ENCODE data around the gene ZNF611.
"Not testable (repeated sequence)": the region's sequence is repeated elsewhere in the genome, so short reads cannot be mapped to it uniquely, and the experiment has no call there.

DNA sequence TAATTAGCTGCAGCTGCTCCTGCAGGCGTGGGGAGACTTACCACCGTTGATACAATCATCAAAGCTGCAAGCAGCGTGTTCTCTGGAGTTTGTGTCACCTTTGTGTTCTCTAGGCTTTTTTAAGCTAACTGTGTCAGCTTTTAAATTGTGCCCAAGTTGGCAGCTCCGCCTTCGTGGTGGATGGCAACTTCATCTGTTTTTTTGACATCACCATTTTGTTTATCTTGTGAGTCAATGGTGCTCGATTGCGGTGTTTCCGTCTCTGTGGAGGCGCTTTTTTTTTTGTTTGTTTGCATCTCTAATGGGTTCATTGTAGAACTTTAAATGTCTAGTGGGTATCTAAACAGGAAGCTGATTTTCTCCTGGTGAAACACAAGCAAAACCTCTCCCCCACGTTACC, 11.1 kb upstream of the ZNF611 start:
- not testable (repeated sequence) for TF ChIP-seq POLR2AphosphoS5 (IDR thresholded peaks at IDR 0.05; ENCODE audit: low read depth, low read length); EZH2phosphoT487 (IDR thresholded peaks at IDR 0.05; ENCODE audit: borderline replicate concordance, low read depth); FOSL2 (IDR thresholded peaks at IDR 0.05; ENCODE audit: borderline replicate concordance, low read depth); TAF1 (IDR thresholded peaks at IDR 0.05; ENCODE audit: borderline replicate concordance, low read depth, low read length); EP300 (IDR thresholded peaks at IDR 0.05; ENCODE audit: borderline replicate concordance in 1 of 2, low read depth in 1 of 2, low read length in 1 of 2)
- TF ChIP-seq, protein P1, sequence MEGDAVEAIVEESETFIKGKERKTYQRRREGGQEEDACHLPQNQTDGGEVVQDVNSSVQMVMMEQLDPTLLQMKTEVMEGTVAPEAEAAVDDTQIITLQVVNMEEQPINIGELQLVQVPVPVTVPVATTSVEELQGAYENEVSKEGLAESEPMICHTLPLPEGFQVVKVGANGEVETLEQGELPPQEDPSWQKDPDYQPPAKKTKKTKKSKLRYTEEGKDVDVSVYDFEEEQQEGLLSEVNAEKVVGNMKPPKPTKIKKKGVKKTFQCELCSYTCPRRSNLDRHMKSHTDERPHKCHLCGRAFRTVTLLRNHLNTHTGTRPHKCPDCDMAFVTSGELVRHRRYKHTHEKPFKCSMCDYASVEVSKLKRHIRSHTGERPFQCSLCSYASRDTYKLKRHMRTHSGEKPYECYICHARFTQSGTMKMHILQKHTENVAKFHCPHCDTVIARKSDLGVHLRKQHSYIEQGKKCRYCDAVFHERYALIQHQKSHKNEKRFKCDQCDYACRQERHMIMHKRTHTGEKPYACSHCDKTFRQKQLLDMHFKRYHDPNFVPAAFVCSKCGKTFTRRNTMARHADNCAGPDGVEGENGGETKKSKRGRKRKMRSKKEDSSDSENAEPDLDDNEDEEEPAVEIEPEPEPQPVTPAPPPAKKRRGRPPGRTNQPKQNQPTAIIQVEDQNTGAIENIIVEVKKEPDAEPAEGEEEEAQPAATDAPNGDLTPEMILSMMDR (IDR thresholded peaks at IDR 0.05), result not testable (repeated sequence)
- TF ChIP-seq, protein P2, sequence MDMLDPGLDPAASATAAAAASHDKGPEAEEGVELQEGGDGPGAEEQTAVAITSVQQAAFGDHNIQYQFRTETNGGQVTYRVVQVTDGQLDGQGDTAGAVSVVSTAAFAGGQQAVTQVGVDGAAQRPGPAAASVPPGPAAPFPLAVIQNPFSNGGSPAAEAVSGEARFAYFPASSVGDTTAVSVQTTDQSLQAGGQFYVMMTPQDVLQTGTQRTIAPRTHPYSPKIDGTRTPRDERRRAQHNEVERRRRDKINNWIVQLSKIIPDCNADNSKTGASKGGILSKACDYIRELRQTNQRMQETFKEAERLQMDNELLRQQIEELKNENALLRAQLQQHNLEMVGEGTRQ (IDR thresholded peaks at IDR 0.05; ENCODE audit: borderline replicate concordance, low read depth, low read length), result not testable (repeated sequence)
- TF ChIP-seq, protein P3, sequence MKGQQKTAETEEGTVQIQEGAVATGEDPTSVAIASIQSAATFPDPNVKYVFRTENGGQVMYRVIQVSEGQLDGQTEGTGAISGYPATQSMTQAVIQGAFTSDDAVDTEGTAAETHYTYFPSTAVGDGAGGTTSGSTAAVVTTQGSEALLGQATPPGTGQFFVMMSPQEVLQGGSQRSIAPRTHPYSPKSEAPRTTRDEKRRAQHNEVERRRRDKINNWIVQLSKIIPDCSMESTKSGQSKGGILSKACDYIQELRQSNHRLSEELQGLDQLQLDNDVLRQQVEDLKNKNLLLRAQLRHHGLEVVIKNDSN (IDR thresholded peaks at IDR 0.05; ENCODE audit: borderline replicate concordance, low read depth), result not testable (repeated sequence)
- TF ChIP-seq, protein P4, sequence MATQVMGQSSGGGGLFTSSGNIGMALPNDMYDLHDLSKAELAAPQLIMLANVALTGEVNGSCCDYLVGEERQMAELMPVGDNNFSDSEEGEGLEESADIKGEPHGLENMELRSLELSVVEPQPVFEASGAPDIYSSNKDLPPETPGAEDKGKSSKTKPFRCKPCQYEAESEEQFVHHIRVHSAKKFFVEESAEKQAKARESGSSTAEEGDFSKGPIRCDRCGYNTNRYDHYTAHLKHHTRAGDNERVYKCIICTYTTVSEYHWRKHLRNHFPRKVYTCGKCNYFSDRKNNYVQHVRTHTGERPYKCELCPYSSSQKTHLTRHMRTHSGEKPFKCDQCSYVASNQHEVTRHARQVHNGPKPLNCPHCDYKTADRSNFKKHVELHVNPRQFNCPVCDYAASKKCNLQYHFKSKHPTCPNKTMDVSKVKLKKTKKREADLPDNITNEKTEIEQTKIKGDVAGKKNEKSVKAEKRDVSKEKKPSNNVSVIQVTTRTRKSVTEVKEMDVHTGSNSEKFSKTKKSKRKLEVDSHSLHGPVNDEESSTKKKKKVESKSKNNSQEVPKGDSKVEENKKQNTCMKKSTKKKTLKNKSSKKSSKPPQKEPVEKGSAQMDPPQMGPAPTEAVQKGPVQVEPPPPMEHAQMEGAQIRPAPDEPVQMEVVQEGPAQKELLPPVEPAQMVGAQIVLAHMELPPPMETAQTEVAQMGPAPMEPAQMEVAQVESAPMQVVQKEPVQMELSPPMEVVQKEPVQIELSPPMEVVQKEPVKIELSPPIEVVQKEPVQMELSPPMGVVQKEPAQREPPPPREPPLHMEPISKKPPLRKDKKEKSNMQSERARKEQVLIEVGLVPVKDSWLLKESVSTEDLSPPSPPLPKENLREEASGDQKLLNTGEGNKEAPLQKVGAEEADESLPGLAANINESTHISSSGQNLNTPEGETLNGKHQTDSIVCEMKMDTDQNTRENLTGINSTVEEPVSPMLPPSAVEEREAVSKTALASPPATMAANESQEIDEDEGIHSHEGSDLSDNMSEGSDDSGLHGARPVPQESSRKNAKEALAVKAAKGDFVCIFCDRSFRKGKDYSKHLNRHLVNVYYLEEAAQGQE (IDR thresholded peaks at IDR 0.05; ENCODE audit: low read depth, low read length), result not testable (repeated sequence)
- TF ChIP-seq, protein P5, sequence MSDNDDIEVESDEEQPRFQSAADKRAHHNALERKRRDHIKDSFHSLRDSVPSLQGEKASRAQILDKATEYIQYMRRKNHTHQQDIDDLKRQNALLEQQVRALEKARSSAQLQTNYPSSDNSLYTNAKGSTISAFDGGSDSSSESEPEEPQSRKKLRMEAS (IDR thresholded peaks at IDR 0.05; ENCODE audit: low read depth), result not testable (repeated sequence)

Measured in SK-N-SH (cell line).